Peyer's patch (tissue), 4 donors: ENCODE measurements around the gene FBXO45.
"Not testable (repeated sequence)": the region's sequence is repeated elsewhere in the genome, so short reads cannot be mapped to it uniquely, and the experiment has no call there.

Experiments used
- CTCF ChIP-seq, 6 experiments: fragments of 450-650 bp in 4 of 6; fragments of 200-600 bp in 2 of 6; sonication (generic) in 1 of 6; IDR thresholded peaks; one replicate each; pipeline ENCODE4 v1.5.1; 2017 to 2019; ENCODE audit warnings: antibody characterized with exemption in 6 of 6, mild to moderate bottlenecking in 3 of 6, moderate library complexity in 1 of 6
- POLR2A ChIP-seq, 2 donors: fragments of 450-650 bp; IDR thresholded peaks; one replicate each; pipeline ENCODE4 v1.5.1; 2017; ENCODE audit warnings: antibody characterized with exemption in 2 of 2, mild to moderate bottlenecking in 2 of 2, moderate library complexity in 2 of 2

- TF ChIP-seq CTCF, POLR2A (IDR thresholded peaks at IDR 0.05): not testable (repeated sequence)
These were observed 1.9 kb downstream of the FBXO45 start for GRCh38 chr3:196570332-196570731.
